HCT116 (cell line): ENCODE measurements around the gene ZNF431. TPM values are rescaled to one million over a fixed set of nuclear protein-coding genes. Genes with fewer than 3 reads are reported as not detected.

Source experiments
- ATAC-seq: fragments of 200-7000 bp; cut with Tn5 transposase; 2 replicates; pipeline ENCODE4 v1.9.1; 2020; ENCODE audit warnings: mild to moderate bottlenecking, moderate library complexity
- BruUV-seq: library from RNA; stranded (reverse); fragments of 400-500 nt; replicated peaks from 2 replicates; lab custom pipeline; 2021; lab: Mats Ljungman, UMichigan
- CTCF ChIA-PET: fragments of 300-600 bp; sonication (Branson Sonifier 250); formaldehyde crosslinking; loops from one replicate; lab custom pipeline; 2021; ENCODE audit warnings: antibody characterized with exemption; lab: Charles Lee
- POLR2A ChIA-PET: fragments of 300-600, 350-600 bp; sonication (Branson Sonifier 250); formaldehyde crosslinking; loops from one replicate; lab custom pipeline; 2021; ENCODE audit warnings: antibody characterized with exemption; lab: Charles Lee
- RAD21 ChIA-PET, 2 experiments: fragments of 300-600 bp; sonication (Branson Sonifier 250); formaldehyde crosslinking; loops; one replicate each; lab custom pipeline; 2023; ENCODE audit warnings: low total read pairs in 2 of 2; ENCODE audit not compliant: uncharacterized antibody in 2 of 2, unreplicated experiment in 2 of 2, low non-redundant PET in 1 of 2; lab: Charles Lee
- DNase-seq: peaks from one replicate; pipeline ENCODE4 v3.0.0-alpha.2; 2010; ENCODE audit warnings: low read depth, low spot score
- H2AFZ ChIP-seq: fragments of 200-600 bp; shearing (Covaris generic), sonication (generic); 2 replicates; pipeline ENCODE4 v1.6.1; 2017; ENCODE audit warnings: low read depth, mixed run types, mixed read lengths, antibody characterized with exemption, low read length; ENCODE audit not compliant: poor library complexity, severe bottlenecking
- H3K27ac ChIP-seq: 2 replicates; pipeline ENCODE4 v1.5.1; 2012; ENCODE audit warnings: low read depth, low read length
- H3K27me3 ChIP-seq: fragments of 200-600 bp; sonication (generic); 2 replicates; pipeline ENCODE4 v1.6.1; 2016; ENCODE audit warnings: mixed run types, low read length, mixed read lengths; ENCODE audit not compliant: insufficient read depth
- H3K36me3 ChIP-seq, 2 experiments: fragments of 200-500 bp in 1 of 2; fragments of 200-600 bp in 1 of 2; sonication (Bioruptor generic) in 1 of 2; sonication (generic) in 1 of 2; 2 replicates each; pipeline versions ENCODE4 v1.5.1 to v1.6.1; 2014 to 2016; ENCODE audit warnings: low read length in 2 of 2, inconsistent platforms in 1 of 2, mixed read lengths in 1 of 2, mixed run types in 1 of 2; ENCODE audit not compliant: insufficient read depth in 2 of 2, control insufficient read depth in 1 of 2
- H3K4me1 ChIP-seq, 2 experiments: fragments of 200-600 bp in 1 of 2; sonication (generic) in 1 of 2; 2 replicates each; pipeline versions ENCODE4 v1.5.1 to v1.6.1; 2012 to 2017; ENCODE audit warnings: low read length in 2 of 2, inconsistent platforms in 1 of 2, mild to moderate bottlenecking in 1 of 2, mixed read lengths in 1 of 2, mixed run types in 1 of 2, moderate library complexity in 1 of 2; ENCODE audit not compliant: insufficient read depth in 2 of 2, control insufficient read depth in 1 of 2
- H3K4me2 ChIP-seq: fragments of 200-600 bp; sonication (generic); 2 replicates; pipeline ENCODE4 v1.6.1; 2017; ENCODE audit warnings: mixed run types, low read length, mixed read lengths
- H3K4me3 ChIP-seq, 2 experiments: fragments of 200-600 bp in 1 of 2; sonication (generic) in 1 of 2; replicated peaks in 1 of 2; 2 replicates each; pipeline ENCODE4 v1.5.1; 2011 to 2016; ENCODE audit warnings: low read length in 2 of 2, control low read depth in 1 of 2, low read depth in 1 of 2, mild to moderate bottlenecking in 1 of 2, mixed read lengths in 1 of 2, mixed run types in 1 of 2
- H3K79me2 ChIP-seq: fragments of 200-600 bp; sonication (generic); 2 replicates; pipeline ENCODE4 v1.6.1; 2017; ENCODE audit warnings: mild to moderate bottlenecking, mixed run types, low read length, moderate library complexity, mixed read lengths; ENCODE audit not compliant: insufficient read depth
- H3K9ac ChIP-seq: fragments of 200-600 bp; sonication (generic); 2 replicates; pipeline ENCODE4 v1.6.1; 2016; ENCODE audit warnings: low read length, mixed read lengths
- H3K9me2 ChIP-seq: fragments of 200-600 bp; sonication (generic), shearing (Covaris generic); 2 replicates; pipeline ENCODE4 v1.6.1; 2017; ENCODE audit warnings: mixed run types, mild to moderate bottlenecking, moderate library complexity; ENCODE audit not compliant: insufficient read depth
- H3K9me3 ChIP-seq, 2 experiments: fragments of 200-500 bp in 1 of 2; fragments of 200-600 bp in 1 of 2; sonication (Bioruptor generic) in 1 of 2; sonication (generic) in 1 of 2; 2 replicates each; pipeline ENCODE4 v1.6.1; 2014 to 2017; ENCODE audit warnings: low read length in 2 of 2, mixed read lengths in 2 of 2, inconsistent platforms in 1 of 2, low read depth in 1 of 2, mild to moderate bottlenecking in 1 of 2, mixed run types in 1 of 2, moderate library complexity in 1 of 2; ENCODE audit not compliant: control insufficient read depth in 1 of 2, insufficient read depth in 1 of 2
- H4K20me1 ChIP-seq: fragments of 200-600 bp; sonication (generic), shearing (Covaris generic); 2 replicates; pipeline ENCODE4 v1.6.1; 2017; ENCODE audit warnings: mixed run types, mild to moderate bottlenecking, moderate library complexity; ENCODE audit not compliant: insufficient read depth
- CBX3 ChIP-seq: IDR thresholded peaks from 2 replicates; pipeline ENCODE4 v1.6.1; 2012; ENCODE audit warnings: low read depth
- EGR1 ChIP-seq: IDR thresholded peaks from 2 replicates; pipeline ENCODE4 v1.6.1; 2012; ENCODE audit warnings: low read depth
- ELF1 ChIP-seq: IDR thresholded peaks from 2 replicates; pipeline ENCODE4 v1.6.1; 2012; ENCODE audit warnings: low read depth, borderline replicate concordance
- EZH2phosphoT487 ChIP-seq: fragments of 200-600 bp; IDR thresholded peaks from 2 replicates; pipeline ENCODE4 v1.6.1; 2018; ENCODE audit warnings: antibody characterized with exemption, borderline replicate concordance
- FOSL1 ChIP-seq: IDR thresholded peaks from 2 replicates; pipeline ENCODE4 v1.6.1; 2012; ENCODE audit warnings: low read depth
- JUND ChIP-seq: IDR thresholded peaks from 2 replicates; pipeline ENCODE4 v1.6.1; 2012
- POLR2AphosphoS5 ChIP-seq: IDR thresholded peaks from 2 replicates; pipeline ENCODE4 v1.6.1; 2011; ENCODE audit warnings: mild to moderate bottlenecking, low read depth, low read length, moderate library complexity
- SIN3A ChIP-seq: IDR thresholded peaks from 2 replicates; pipeline ENCODE4 v1.6.1; 2012; ENCODE audit warnings: low read depth
- TCF7L2 ChIP-seq: IDR thresholded peaks from 2 replicates; pipeline ENCODE4 v1.7.0; 2011; ENCODE audit warnings: borderline replicate concordance, inconsistent platforms; ENCODE audit not compliant: insufficient read depth, insufficient read length; ENCODE audit errors: extremely low read depth
- YY1 ChIP-seq: IDR thresholded peaks from 2 replicates; pipeline ENCODE4 v1.6.1; 2011; ENCODE audit warnings: low read length, low read depth, moderate library complexity, mild to moderate bottlenecking; ENCODE audit not compliant: insufficient replicate concordance; ENCODE audit errors: extremely low read depth
- intact Hi-C: fragments of 100-400 bp; cut with micrococcal nuclease; formaldehyde crosslinking; loops from 2 replicates; pipeline ENCODE4 v1.10.0; 2022
- total RNA-seq: library from RNA; stranded (reverse); gene quantifications from one replicate; pipeline ENCODE4 v1.2.1, GENCODE V29; 2021; ENCODE audit not compliant: unreplicated experiment
- TF ChIP-seq, protein P1 (sequence below): IDR thresholded peaks from 2 replicates; pipeline ENCODE4 v1.6.1; 2012
- TF ChIP-seq, protein P2 (sequence below), 3 experiments: fragments of 200-600 bp in 1 of 3; sonication (generic) in 1 of 3; IDR thresholded peaks in 2 of 3; conservative IDR thresholded peaks in 1 of 3; 2 replicates each; pipeline ENCODE4 v1.5.1; 2012 to 2017; ENCODE audit warnings: low read depth in 2 of 3, low read length in 2 of 3, antibody characterized with exemption in 1 of 3, borderline replicate concordance in 1 of 3, control low read depth in 1 of 3, mild to moderate bottlenecking in 1 of 3, mixed read lengths in 1 of 3, mixed run types in 1 of 3, moderate library complexity in 1 of 3; ENCODE audit not compliant: insufficient read depth in 1 of 3

Gene ZNF431
- total RNA-seq, 1 experiment from 2014 or later, result 9.2 TPM

DNA sequence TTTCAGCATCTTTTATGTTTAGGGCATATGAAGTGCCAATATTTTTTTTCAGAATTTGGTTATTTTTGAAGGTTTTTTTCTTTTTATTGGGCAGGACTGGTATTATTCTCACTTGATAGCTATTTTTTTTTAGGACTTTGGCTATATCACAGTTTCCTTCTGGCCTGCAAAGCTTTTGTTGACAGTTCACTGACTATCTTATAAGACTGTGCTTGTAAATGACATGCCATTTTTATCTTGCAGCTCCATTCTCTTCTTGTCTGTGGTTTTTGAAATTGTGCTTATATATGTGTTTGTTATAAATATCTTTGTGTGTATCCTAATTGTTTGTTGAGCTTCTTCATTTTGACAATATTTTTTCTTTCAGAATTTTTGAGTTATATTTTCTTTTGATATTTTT is 26.4 kb upstream of the ZNF431 start:
- BruUV-seq, result no TSS peak

DNA sequence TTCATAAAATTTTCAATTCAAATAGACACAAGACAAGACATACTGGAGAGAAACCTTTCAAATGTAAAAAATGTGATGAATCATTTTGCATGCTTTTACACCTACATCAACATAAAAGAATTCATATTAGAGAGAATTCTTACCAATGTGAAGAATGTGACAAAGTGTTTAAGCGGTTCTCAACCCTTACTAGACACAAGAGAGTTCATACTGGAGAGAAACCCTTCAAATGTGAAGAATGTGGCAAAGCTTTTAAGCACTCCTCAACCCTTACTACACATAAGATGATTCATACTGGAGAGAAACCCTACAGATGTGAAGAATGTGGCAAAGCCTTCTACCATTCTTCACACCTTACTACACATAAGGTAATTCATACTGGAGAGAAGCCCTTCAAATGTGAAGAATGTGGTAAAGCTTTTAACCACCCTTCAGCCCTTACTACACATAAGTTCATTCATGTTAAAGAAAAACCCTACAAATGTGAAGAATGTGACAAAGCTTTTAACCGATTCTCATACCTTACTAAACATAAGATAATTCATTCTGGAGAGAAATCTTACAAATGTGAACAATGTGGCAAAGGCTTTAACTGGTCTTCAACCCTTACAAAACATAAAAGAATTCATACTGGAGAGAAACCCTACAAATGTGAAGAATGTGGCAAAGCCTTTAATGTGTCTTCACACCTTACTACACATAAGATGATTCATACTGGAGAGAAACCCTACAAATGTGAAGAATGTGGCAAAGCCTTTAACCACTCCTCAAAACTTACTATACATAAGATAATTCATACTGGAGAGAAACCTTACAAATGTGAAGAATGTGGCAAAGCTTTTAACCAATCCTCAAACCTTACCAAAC is 24.6 kb upstream of the ZNF431 start:
- BruUV-seq, result TSS peak; percentile 31
- no peak overlapping the region for H3K27ac ChIP-seq
- peaks cover 3% of the 10 kb centered on the region for H3K79me2 ChIP-seq
- H3K4me2 ChIP-seq, result no peak overlapping the region
- no peaks in the 10 kb centered on the region for H3K9me2 ChIP-seq
- POLR2A ChIA-PET, result no interaction called here
- RAD21 ChIA-PET, result no interaction called here
- intact Hi-C loops, result no loop called here
- ATAC-seq, result no peak
- no peaks in the 10 kb centered on the region for H3K27me3 ChIP-seq
- DNase-seq, result no peak
- no peaks in the 10 kb centered on the region; a peak in 1 of 4 replicates for H3K4me1 ChIP-seq
- no peak overlapping the region for H2AFZ ChIP-seq
- H4K20me1 ChIP-seq, result no peaks in the 10 kb centered on the region
- no peak for TF ChIP-seq ELF1
- TF ChIP-seq POLR2AphosphoS5, result no peak
- TF ChIP-seq EGR1, result no peak
- TF ChIP-seq FOSL1, result no peak
- no peak for TF ChIP-seq YY1
- TF ChIP-seq CBX3, result no peak
- TF ChIP-seq, protein P1, sequence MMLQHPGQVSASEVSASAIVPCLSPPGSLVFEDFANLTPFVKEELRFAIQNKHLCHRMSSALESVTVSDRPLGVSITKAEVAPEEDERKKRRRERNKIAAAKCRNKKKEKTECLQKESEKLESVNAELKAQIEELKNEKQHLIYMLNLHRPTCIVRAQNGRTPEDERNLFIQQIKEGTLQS, result no peak
- TF ChIP-seq JUND, result no peak
- TF ChIP-seq SIN3A, result no peak
- CTCF ChIA-PET, result no interaction called here
- H3K9me3 ChIP-seq, result peaks cover 0 to 4% of the 10 kb centered on the region in 2 experiments; a peak in 1 of 4 replicates
- H3K9ac ChIP-seq, result no peak overlapping the region
- no peak overlapping the region for H3K4me3 ChIP-seq
- H3K36me3 ChIP-seq, result peaks cover 15 to 27% of the 10 kb centered on the region in 2 experiments

More for the DNA sequence above, 26.4 kb upstream of the ZNF431 start:
- Histone ChIP-seq H3K4me1 (no peaks in the 10 kb centered on the region; a peak in 1 of 4 replicates), H3K79me2 (peaks cover 10% of the 10 kb centered on the region), H2AFZ (no peak overlapping the region), H4K20me1 (no peaks in the 10 kb centered on the region), H3K9me2 (no peaks in the 10 kb centered on the region), H3K9ac (no peak overlapping the region), H3K27ac (no peak overlapping the region), H3K27me3 (no peaks in the 10 kb centered on the region), H3K9me3 (peaks cover 0 to 4% of the 10 kb centered on the region in 2 experiments; a peak in 1 of 4 replicates), H3K36me3 (peaks cover 15 to 27% of the 10 kb centered on the region in 2 experiments), H3K4me3 (no peak overlapping the region), H3K4me2 (no peak overlapping the region)
- ChIA-PET RAD21 (no interaction called here), POLR2A (no interaction called here), CTCF (no interaction called here)
- DNase-seq, result no peak
- TF ChIP-seq, protein P2, sequence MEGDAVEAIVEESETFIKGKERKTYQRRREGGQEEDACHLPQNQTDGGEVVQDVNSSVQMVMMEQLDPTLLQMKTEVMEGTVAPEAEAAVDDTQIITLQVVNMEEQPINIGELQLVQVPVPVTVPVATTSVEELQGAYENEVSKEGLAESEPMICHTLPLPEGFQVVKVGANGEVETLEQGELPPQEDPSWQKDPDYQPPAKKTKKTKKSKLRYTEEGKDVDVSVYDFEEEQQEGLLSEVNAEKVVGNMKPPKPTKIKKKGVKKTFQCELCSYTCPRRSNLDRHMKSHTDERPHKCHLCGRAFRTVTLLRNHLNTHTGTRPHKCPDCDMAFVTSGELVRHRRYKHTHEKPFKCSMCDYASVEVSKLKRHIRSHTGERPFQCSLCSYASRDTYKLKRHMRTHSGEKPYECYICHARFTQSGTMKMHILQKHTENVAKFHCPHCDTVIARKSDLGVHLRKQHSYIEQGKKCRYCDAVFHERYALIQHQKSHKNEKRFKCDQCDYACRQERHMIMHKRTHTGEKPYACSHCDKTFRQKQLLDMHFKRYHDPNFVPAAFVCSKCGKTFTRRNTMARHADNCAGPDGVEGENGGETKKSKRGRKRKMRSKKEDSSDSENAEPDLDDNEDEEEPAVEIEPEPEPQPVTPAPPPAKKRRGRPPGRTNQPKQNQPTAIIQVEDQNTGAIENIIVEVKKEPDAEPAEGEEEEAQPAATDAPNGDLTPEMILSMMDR (IDR thresholded peaks at IDR 0.05 in 2 of 3, conservative IDR thresholded peaks at IDR 0.05 in 1 of 3; ENCODE audit: borderline replicate concordance in 1 of 3, insufficient read depth in 1 of 3, low read depth in 2 of 3, low read length in 2 of 3), result no peak
- no peak for TF ChIP-seq TCF7L2
- TF ChIP-seq EZH2phosphoT487, result no peak
- intact Hi-C loops, result no loop called here
- ATAC-seq, result no peak
